ENCODE results near the gene GDF2. TPM values are rescaled to one million over a fixed set of nuclear protein-coding genes. Genes with fewer than 3 reads are reported as not detected.

Gene GDF2
- total RNA-seq, 4 donors from 2014 or later = not detected

- H3K36me3 ChIP-seq = no peaks in the 10 kb centered on the region
- peaks cover 0 to 7% (median 0%) of the 10 kb centered on the region in 4 donors for H3K9me3 ChIP-seq
- TF ChIP-seq CTCF (IDR thresholded peaks at IDR 0.05) = no peak
- no peak for TF ChIP-seq POLR2A (IDR thresholded peaks at IDR 0.05)
- TF ChIP-seq EP300 (IDR thresholded peaks at IDR 0.05) = no peak
- no peaks in the 10 kb centered on the region for H3K4me1 ChIP-seq
- no peak overlapping the region for H3K27ac ChIP-seq
- H3K4me3 ChIP-seq = no peak overlapping the region
- no peak for DNase-seq (ENCODE audit: low spot score in 2 of 2)
- no peaks in the 10 kb centered on the region for H3K27me3 ChIP-seq
- WGBS, 2 donors = 81 to 93% methylated on average over 5 to 15 of the region's 15 CpGs
Observed at GRCh38 chr10:47278152-47278473, 44.1 kb upstream of the GDF2 start.

GRCh38 chr10:47278720-47279119 lies 43.5 kb upstream of the GDF2 start:
- no peak for DNase-seq (ENCODE audit: low spot score in 2 of 2)
- Histone ChIP-seq H3K36me3 (no peaks in the 10 kb centered on the region), H3K27me3 (no peaks in the 10 kb centered on the region), H3K27ac (no peak overlapping the region), H3K9me3 (peaks cover 0 to 1% (median 0%) of the 10 kb centered on the region in 4 donors), H3K4me3 (no peak overlapping the region), H3K4me1 (no peaks in the 10 kb centered on the region)
- WGBS, 2 donors = 90 to 97% methylated on average over 3 of the region's 3 CpGs
- TF ChIP-seq POLR2A (IDR thresholded peaks at IDR 0.05) (no peak), EP300 (IDR thresholded peaks at IDR 0.05) (no peak), CTCF (IDR thresholded peaks at IDR 0.05) (no peak)

- WGBS, 2 donors = 100% methylated on average over 1 of the region's 2 CpGs
- H3K4me1 ChIP-seq = no peaks in the 10 kb centered on the region
- no peak for DNase-seq (ENCODE audit: low spot score in 2 of 2)
Observed at GRCh38 chr10:47279276-47279675, 43.0 kb upstream of the GDF2 start.

GRCh38 chr10:47282005-47282656 lies 40.1 kb upstream of the GDF2 start:
- TF ChIP-seq EP300 (IDR thresholded peaks at IDR 0.05) = no peak
- TF ChIP-seq POLR2A (IDR thresholded peaks at IDR 0.05) = no peak
- no peak for TF ChIP-seq CTCF (IDR thresholded peaks at IDR 0.05)
- no peaks in the 10 kb centered on the region for H3K4me1 ChIP-seq
- H3K4me3 ChIP-seq = no peak overlapping the region
- no peaks in the 10 kb centered on the region for H3K36me3 ChIP-seq
- 85 to 92% methylated on average over 6 of the region's 6 CpGs for WGBS, 2 donors
- H3K9me3 ChIP-seq = no peaks in the 10 kb centered on the region
- no peak for DNase-seq (ENCODE audit: low spot score in 2 of 2)
- H3K27me3 ChIP-seq = no peaks in the 10 kb centered on the region
- H3K27ac ChIP-seq = no peak overlapping the region

More at GRCh38 chr10:47279276-47279675, 43.0 kb upstream of the GDF2 start:
- H3K36me3 ChIP-seq = no peaks in the 10 kb centered on the region
- H3K27ac ChIP-seq = no peak overlapping the region
- TF ChIP-seq CTCF (IDR thresholded peaks at IDR 0.05) (no peak), EP300 (IDR thresholded peaks at IDR 0.05) (no peak), POLR2A (IDR thresholded peaks at IDR 0.05) (no peak)
- H3K9me3 ChIP-seq = no peaks in the 10 kb centered on the region
- no peaks in the 10 kb centered on the region for H3K27me3 ChIP-seq
- H3K4me3 ChIP-seq = no peak overlapping the region

GRCh38 chr10:47282657-47283018 lies 39.6 kb upstream of the GDF2 start:
- H3K9me3 ChIP-seq = no peaks in the 10 kb centered on the region
- WGBS, 2 donors = 88 to 90% methylated on average over 6 of the region's 6 CpGs
- DNase-seq (ENCODE audit: low spot score in 2 of 2) = no peak
- no peaks in the 10 kb centered on the region for H3K27me3 ChIP-seq
- H3K4me1 ChIP-seq = no peaks in the 10 kb centered on the region
- no peak overlapping the region for H3K4me3 ChIP-seq
- H3K36me3 ChIP-seq = no peaks in the 10 kb centered on the region
- TF ChIP-seq POLR2A (IDR thresholded peaks at IDR 0.05) (no peak), CTCF (IDR thresholded peaks at IDR 0.05) (no peak), EP300 (IDR thresholded peaks at IDR 0.05) (no peak)
- H3K27ac ChIP-seq = no peak overlapping the region

Measured in tibial nerve (tissue), 4 donors.